Measurements from ENCODE around the gene TYMP. TPM values are rescaled to one million over a fixed set of nuclear protein-coding genes. Genes with fewer than 3 reads are reported as not detected.

TYMP gene
- polyA plus RNA-seq, 1 of the 3 experiments (the other 2 are of a cell fraction) = 1.7 TPM

- POLR2A ChIA-PET = interaction anchor here (1.6 to 2.3 kb wide), 2 partner anchors 18 to 19 kb away, joined by 5 to 7 read pairs; partner anchors contain the start of genes SCO2 and SYCE3
- Histone ChIP-seq H3K9me3 (no peaks in the 10 kb centered on the region), H3K4me2 (no peak overlapping the region)
Measured at GRCh38 chr22:50544078-50544745, 14.4 kb upstream of the TYMP start.

GRCh38 chr22:50542416-50542927 lies 12.7 kb upstream of the TYMP start:
- H3K4me1 ChIP-seq (ENCODE audit: control insufficient read depth in 1 of 2, insufficient read depth in 2 of 2, low read depth in 1 of 2, low read length in 1 of 2) = peaks cover 6 to 9% of the 10 kb centered on the region in 2 experiments; a peak in 2 of 4 replicates
- no peak overlapping the region for H2AFZ ChIP-seq (ENCODE audit: low read depth)
- no peaks in the 10 kb centered on the region for H3K79me2 ChIP-seq (ENCODE audit: insufficient read depth)
- H3K9ac ChIP-seq = no peak overlapping the region
- no peak overlapping the region for H3K4me3 ChIP-seq (ENCODE audit: low read depth in 2 of 2, low read length in 1 of 2)
- H3K36me3 ChIP-seq (replicated peaks in 1 of 2; ENCODE audit: control insufficient read depth in 1 of 2, insufficient read depth in 2 of 2, low read length in 1 of 2) = no peaks in the 10 kb centered on the region
- no peak overlapping the region for H3K4me2 ChIP-seq
- 96% methylated on average over 19 of the region's 19 CpGs for WGBS (ENCODE audit: low lambda C conversion rate)
- no peak overlapping the region for H3K27ac ChIP-seq (ENCODE audit: low read depth in 2 of 2, low read length in 1 of 2)
- ChIA-PET CTCF (interaction anchor here (0.6 to 1.5 kb wide), 2 partner anchors 17 to 20 kb away, joined by 3 to 5 read pairs; partner anchors contain the start of gene SYCE3), POLR2A (no interaction called here)
- H3K27me3 ChIP-seq (ENCODE audit: insufficient read depth) = no peaks in the 10 kb centered on the region
- H3F3A ChIP-seq (replicated peaks; ENCODE audit: insufficient read depth) = peaks cover 7% of the 10 kb centered on the region
- no peak for DNase-seq
- no peaks in the 10 kb centered on the region for H3K9me2 ChIP-seq
- no peaks in the 10 kb centered on the region for H3K9me3 ChIP-seq
- no peaks in the 10 kb centered on the region for H4K20me1 ChIP-seq (ENCODE audit: insufficient read depth)
- TF ChIP-seq MXI1 (IDR thresholded peaks at IDR 0.05; ENCODE audit: low read depth, low read length) (no peak), POLR2AphosphoS5 (IDR thresholded peaks at IDR 0.05; ENCODE audit: low read depth, low read length) (no peak), USF2 (IDR thresholded peaks at IDR 0.05; ENCODE audit: borderline replicate concordance, low read depth, low read length) (no peak), JUND (IDR thresholded peaks at IDR 0.05) (no peak), MAX (IDR thresholded peaks at IDR 0.05; ENCODE audit: low read depth) (no peak), EP300 (IDR thresholded peaks at IDR 0.05; ENCODE audit: borderline replicate concordance in 1 of 2, low read depth in 1 of 2, low read length in 1 of 2) (no peak), SIN3A (IDR thresholded peaks at IDR 0.05; ENCODE audit: borderline replicate concordance, low read depth, low read length) (no peak), YY1 (IDR thresholded peaks at IDR 0.05; ENCODE audit: low read depth) (no peak), NRF1 (IDR thresholded peaks at IDR 0.05; ENCODE audit: low read depth, low read length) (no peak), PBX3 (IDR thresholded peaks at IDR 0.05) (no peak), CHD2 (IDR thresholded peaks at IDR 0.05; ENCODE audit: low read length, partially characterized antibody) (no peak), GATA2 (CRISPR knock-in tag; IDR thresholded peaks at IDR 0.05) (no peak), TCF12 (IDR thresholded peaks at IDR 0.05) (no peak), ZBTB33 (IDR thresholded peaks at IDR 0.05; ENCODE audit: borderline replicate concordance, low read depth) (no peak), TAF1 (IDR thresholded peaks at IDR 0.05; ENCODE audit: borderline replicate concordance, low read depth, low read length) (no peak), FOXM1 (IDR thresholded peaks at IDR 0.05; ENCODE audit: low read depth) (no peak)

More at GRCh38 chr22:50544078-50544745, 14.4 kb upstream of the TYMP start:
- no peaks in the 10 kb centered on the region for H3K9me2 ChIP-seq
- no peaks in the 10 kb centered on the region for H3K79me2 ChIP-seq (ENCODE audit: insufficient read depth)
- H3K9ac ChIP-seq = no peak overlapping the region
- DNase-seq = peak; percentile 83
- WGBS (ENCODE audit: low lambda C conversion rate) = 67% methylated on average over 18 of the region's 52 CpGs
- no peaks in the 10 kb centered on the region for H3K36me3 ChIP-seq (replicated peaks in 1 of 2; ENCODE audit: control insufficient read depth in 1 of 2, insufficient read depth in 2 of 2, low read length in 1 of 2)
- CTCF ChIA-PET = interaction anchor here (1.1 to 4.9 kb wide), 4 partner anchors 8 to 19 kb away, joined by 4 to 31 read pairs (median 6); partner anchors contain the start of genes SCO2 and SYCE3
- H4K20me1 ChIP-seq (ENCODE audit: insufficient read depth) = no peaks in the 10 kb centered on the region
- no peak overlapping the region for H2AFZ ChIP-seq (ENCODE audit: low read depth)
- H3F3A ChIP-seq (replicated peaks; ENCODE audit: insufficient read depth) = peaks cover 7% of the 10 kb centered on the region
- H3K4me1 ChIP-seq (ENCODE audit: control insufficient read depth in 1 of 2, insufficient read depth in 2 of 2, low read depth in 1 of 2, low read length in 1 of 2) = peaks cover 6 to 9% of the 10 kb centered on the region in 2 experiments; a peak in 2 of 4 replicates
- H3K27me3 ChIP-seq (ENCODE audit: insufficient read depth) = no peaks in the 10 kb centered on the region
- no peak overlapping the region for H3K27ac ChIP-seq (ENCODE audit: low read depth in 2 of 2, low read length in 1 of 2)
- TF ChIP-seq TAF1 (IDR thresholded peaks at IDR 0.05; ENCODE audit: borderline replicate concordance, low read depth, low read length) = no peak
- TF ChIP-seq FOXJ3 (CRISPR knock-in tag; IDR thresholded peaks at IDR 0.05) = no peak
- TF ChIP-seq GATA2 (CRISPR knock-in tag; IDR thresholded peaks at IDR 0.05) = no peak
- no peak for TF ChIP-seq NRF1 (IDR thresholded peaks at IDR 0.05; ENCODE audit: low read depth, low read length)
- no peak overlapping the region for H3K4me3 ChIP-seq (ENCODE audit: low read depth in 2 of 2, low read length in 1 of 2)

All from SK-N-SH (cell line).